IMR-90 (cell line): ENCODE data around the gene SLC4A7. TPM values are rescaled to one million over a fixed set of nuclear protein-coding genes. Genes with fewer than 3 reads are reported as not detected.
A peak's percentile ranks its signal among the peaks of the same experiment; 100 is the strongest.

ENCODE experiments used
- ATAC-seq: fragments of 200-7000 bp; cut with Tn5 transposase; 2 replicates; pipeline ENCODE4 v1.9.1; 2020; ENCODE audit warnings: low read depth, mild to moderate bottlenecking, moderate library complexity
- BruUV-seq: library from RNA; stranded (reverse); fragments of 400-500 nt; replicated peaks from 2 replicates; lab custom pipeline; 2021; lab: Mats Ljungman, UMichigan
- CTCF ChIA-PET: fragments of 300-600 bp; formaldehyde crosslinking; extraction: SDS; loops from one replicate; lab custom pipeline; 2021; ENCODE audit warnings: antibody characterized with exemption; lab: Yijun Ruan, JAX
- POLR2A ChIA-PET: fragments of 300-600 bp; sonication (Branson Sonifier 250); formaldehyde crosslinking; loops from one replicate; lab custom pipeline; 2022; ENCODE audit warnings: antibody characterized with exemption; ENCODE audit not compliant: unreplicated experiment; lab: Charles Lee
- DNase-seq: peaks from one replicate; pipeline ENCODE4 v3.0.0; 2013
- H2AFZ ChIP-seq: replicated peaks from 2 replicates; pipeline ENCODE3; 2013; ENCODE audit warnings: low read length, mild to moderate bottlenecking; ENCODE audit not compliant: poor library complexity
- H2AK5ac ChIP-seq: 2 replicates; pipeline ENCODE4 v1.6.1; 2013; ENCODE audit warnings: low read depth, low read length, inconsistent platforms
- H2AK9ac ChIP-seq: replicated peaks from 2 replicates; pipeline ENCODE3; 2013; ENCODE audit warnings: mild to moderate bottlenecking, low read depth, low read length, moderate library complexity; ENCODE audit not compliant: poor library complexity
- H2BK120ac ChIP-seq: 2 replicates; pipeline ENCODE4 v1.6.1; 2013; ENCODE audit warnings: low read depth, low read length, inconsistent platforms
- H2BK15ac ChIP-seq: 3 replicates; pipeline ENCODE4 v1.6.1; 2013; ENCODE audit warnings: low read depth, low read length, inconsistent platforms
- H2BK20ac ChIP-seq: 2 replicates; pipeline ENCODE4 v1.6.1; 2013; ENCODE audit warnings: low read depth, mild to moderate bottlenecking, inconsistent platforms, low read length, moderate library complexity
- H2BK5ac ChIP-seq: 2 replicates; pipeline ENCODE4 v1.6.1; 2013; ENCODE audit warnings: mild to moderate bottlenecking, low read depth, low read length, inconsistent platforms; ENCODE audit not compliant: poor library complexity, severe bottlenecking
- H3K14ac ChIP-seq: replicated peaks from 2 replicates; pipeline ENCODE4 v1.6.1; 2013; ENCODE audit warnings: low read depth, low read length, inconsistent platforms
- H3K18ac ChIP-seq: 2 replicates; pipeline ENCODE4 v1.6.1; 2013; ENCODE audit warnings: low read depth, low read length, control low read depth
- H3K23ac ChIP-seq: 2 replicates; pipeline ENCODE4 v1.6.1; 2013; ENCODE audit warnings: low read depth, low read length, inconsistent platforms
- H3K27ac ChIP-seq: 2 replicates; pipeline ENCODE4 v1.5.1; 2013; ENCODE audit warnings: mild to moderate bottlenecking, control low read depth, low read length; ENCODE audit not compliant: insufficient read depth
- H3K27me3 ChIP-seq: 2 replicates; pipeline ENCODE4 v1.6.1; 2013; ENCODE audit warnings: low read length; ENCODE audit not compliant: control insufficient read depth, insufficient read depth
- H3K36me3 ChIP-seq: 2 replicates; pipeline ENCODE4 v1.6.1; 2013; ENCODE audit warnings: low read length, mixed read lengths; ENCODE audit not compliant: control insufficient read depth, insufficient read depth
- H3K4ac ChIP-seq: 2 replicates; pipeline ENCODE4 v1.6.1; 2013; ENCODE audit warnings: low read depth, low read length, inconsistent platforms
- H3K4me1 ChIP-seq: 2 replicates; pipeline ENCODE4 v1.6.1; 2013; ENCODE audit warnings: low read length, mixed read lengths; ENCODE audit not compliant: control insufficient read depth, insufficient read depth
- H3K4me2 ChIP-seq: 2 replicates; pipeline ENCODE4 v1.6.1; 2013; ENCODE audit warnings: low read depth, mild to moderate bottlenecking, control low read depth, low read length, moderate library complexity
- H3K4me3 ChIP-seq: 2 replicates; pipeline ENCODE4 v1.5.1; 2013; ENCODE audit warnings: low read depth, mild to moderate bottlenecking, control low read depth, low read length, moderate library complexity; ENCODE audit not compliant: insufficient read depth
- H3K56ac ChIP-seq: 2 replicates; pipeline ENCODE4 v1.6.1; 2013; ENCODE audit warnings: low read length, inconsistent platforms; ENCODE audit not compliant: insufficient read depth; ENCODE audit errors: extremely low read depth
- H3K79me1 ChIP-seq, 2 experiments: 2 replicates each; pipeline ENCODE4 v1.6.1; 2013; ENCODE audit warnings: low read length in 2 of 2, inconsistent platforms in 1 of 2, low read depth in 1 of 2
- H3K9ac ChIP-seq: 2 replicates; pipeline ENCODE4 v1.6.1; 2013; ENCODE audit warnings: low read depth, low read length, control low read depth
- H3K9me1 ChIP-seq: 2 replicates; pipeline ENCODE4 v1.6.1; 2013; ENCODE audit warnings: low read length, inconsistent platforms; ENCODE audit not compliant: insufficient read depth
- H3K9me3 ChIP-seq: 2 replicates; pipeline ENCODE4 v1.6.1; 2013; ENCODE audit warnings: low read length; ENCODE audit not compliant: control insufficient read depth, insufficient read depth
- H4K20me1 ChIP-seq: 2 replicates; pipeline ENCODE4 v1.6.1; 2013; ENCODE audit warnings: low read length, inconsistent platforms; ENCODE audit not compliant: insufficient read depth
- H4K5ac ChIP-seq: 2 replicates; pipeline ENCODE4 v1.6.1; 2013; ENCODE audit warnings: mild to moderate bottlenecking, low read depth, low read length, control low read depth
- H4K8ac ChIP-seq, 2 experiments: 2 replicates each; pipeline ENCODE4 v1.6.1; 2013; ENCODE audit warnings: low read depth in 2 of 2, low read length in 2 of 2, control low read depth in 1 of 2, inconsistent platforms in 1 of 2
- H4K91ac ChIP-seq: 2 replicates; pipeline ENCODE4 v1.6.1; 2013; ENCODE audit warnings: low read depth, low read length, inconsistent platforms; ENCODE audit not compliant: insufficient read depth
- CEBPB ChIP-seq: IDR thresholded peaks from 2 replicates; pipeline ENCODE4 v1.6.1; 2012; ENCODE audit warnings: low read depth, low read length, improper control_type of control experiment
- CHD1 ChIP-seq: IDR thresholded peaks from 2 replicates; pipeline ENCODE4 v1.6.1; 2012; ENCODE audit warnings: low read depth, low read length, improper control_type of control experiment
- MXI1 ChIP-seq: IDR thresholded peaks from 2 replicates; pipeline ENCODE4 v1.6.1; 2012; ENCODE audit warnings: low read depth, mild to moderate bottlenecking, low read length, moderate library complexity, borderline replicate concordance
- POLR2A ChIP-seq: IDR thresholded peaks from 2 replicates; pipeline ENCODE4 v1.6.1; 2012; ENCODE audit warnings: mild to moderate bottlenecking, low read depth, low read length
- RFX5 ChIP-seq: IDR thresholded peaks from 2 replicates; pipeline ENCODE4 v1.8.0; 2012; ENCODE audit warnings: low read depth, mild to moderate bottlenecking, low read length, moderate library complexity
- SMC3 ChIP-seq: fragments of 150-350 bp; IDR thresholded peaks from 2 replicates; pipeline ENCODE4 v1.6.1; 2016; ENCODE audit warnings: low read depth, mild to moderate bottlenecking, antibody characterized with exemption, low read length, moderate library complexity
- WGBS, 2 experiments: methylation state at CpG; one replicate each; pipeline versions ENCODE4 v1.1.5 to v1.1.7; 2013; ENCODE audit warnings: missing lambda C conversion rate in 2 of 2; ENCODE audit not compliant: insufficient read length in 1 of 2; ENCODE audit errors: extremely low coverage in 2 of 2; 5-methylcytosine and 5-hydroxymethylcytosine counted together
- dilution Hi-C: fragments of 300-500 bp; cut with HindIII; formaldehyde crosslinking; loops from one replicate; pipeline ENCODE4 v1.14.3; 2018; ENCODE audit warnings: low sequenced_read_pairs; ENCODE audit not compliant: unreplicated experiment
- in situ Hi-C: fragments of 300-500 bp; cut with MboI; formaldehyde crosslinking; loops from 3 replicates; pipeline ENCODE4 v1.14.3; 2019; ENCODE audit warnings: low sequenced_read_pairs, inconsistent platforms, mixed read lengths
- intact Hi-C: fragments of 100-400 bp; cut with micrococcal nuclease; formaldehyde crosslinking; loops from 2 replicates; pipeline ENCODE4 v1.10.0; 2022
- polyA plus RNA-seq, 3 experiments: library from polyadenylated mRNA; depleted of rRNA; stranded (reverse); fragments of >200 nt; gene quantifications; 2 replicates each; pipeline ENCODE4 v1.2.3, GENCODE V29; 2012; ENCODE audit warnings: low replicate concordance in 1 of 3
- total RNA-seq: library from RNA; depleted of rRNA; stranded (reverse); fragments of >200 nt; gene quantifications from 2 replicates; pipeline ENCODE4 v1.2.3, GENCODE V29; 2012

Gene SLC4A7
- total and polyA plus RNA-seq, 2 of the 4 experiments (the other 2 are of a cell fraction): 17.7 to 50.4 TPM

- H3K56ac ChIP-seq: no peak overlapping the region
- H3K9me1 ChIP-seq: peaks cover 5% of the 10 kb centered on the region; the same call in 1 of the 2 replicates
Measured at GRCh38 chr3:27487383-27487782, 3.2 kb upstream of the SLC4A7 start.

More at GRCh38 chr3:27487383-27487782, 3.2 kb upstream of the SLC4A7 start:
- in situ Hi-C loops: loop anchor here (5.0 to 10.0 kb wide), 2 partner anchors 40 to 187 kb away; no protein-coding TSS in a partner anchor
- H3K23ac ChIP-seq: no peak overlapping the region
- H4K8ac ChIP-seq: no peak overlapping the region
- H4K5ac ChIP-seq: no peak overlapping the region
- peaks cover 0 to 13% of the 10 kb centered on the region in 2 experiments; a peak in 1 of 4 replicates for H3K79me1 ChIP-seq
- ChIA-PET CTCF (interaction anchor here (1.0 kb wide), 1 partner anchor 8 kb away, joined by 4 read pairs; no protein-coding TSS in a partner anchor), POLR2A (no interaction called here)
- BruUV-seq: no TSS peak
- H2BK120ac ChIP-seq: no peak overlapping the region
- H3K27ac ChIP-seq: no peak overlapping the region
- H2AK5ac ChIP-seq: no peak overlapping the region
- no peak overlapping the region for H2BK20ac ChIP-seq
- WGBS, 2 experiments: no CpG with 5 or more reads among the region's 1 CpG
- no peak overlapping the region for H2AFZ ChIP-seq
- no peaks in the 10 kb centered on the region for H3K9me3 ChIP-seq
- peak; percentile 59 for DNase-seq
- H2AK9ac ChIP-seq: no peak overlapping the region
- H3K36me3 ChIP-seq: no peaks in the 10 kb centered on the region
- no peak overlapping the region for H3K14ac ChIP-seq
- no peaks in the 10 kb centered on the region for H3K27me3 ChIP-seq
- no peak for TF ChIP-seq MXI1
- TF ChIP-seq CEBPB: no peak
- TF ChIP-seq POLR2A: no peak
- TF ChIP-seq RFX5: peak; percentile 91
- no peak for TF ChIP-seq CHD1
- TF ChIP-seq SMC3: no peak
- H3K4me1 ChIP-seq: peaks cover 2% of the 10 kb centered on the region; the same call in 1 of the 2 replicates
- intact Hi-C loops: loop anchor here (10.0 kb wide), 1 partner anchor 847 kb away; no protein-coding TSS in a partner anchor
- no peak overlapping the region for H3K9ac ChIP-seq
- H2BK15ac ChIP-seq: no peak overlapping the region
- H3K18ac ChIP-seq: no peak overlapping the region
- H3K4me3 ChIP-seq: no peak overlapping the region
- dilution Hi-C loops: no loop called here
- peaks cover 9% of the 10 kb centered on the region for H4K20me1 ChIP-seq
- ATAC-seq: no peak
- H4K91ac ChIP-seq: no peak overlapping the region
- no peak overlapping the region for H2BK5ac ChIP-seq
- no peak overlapping the region for H3K4me2 ChIP-seq
- H3K4ac ChIP-seq: no peak overlapping the region
